Measurements from ENCODE around the gene ZWINT.

ZWINT gene

DNA sequence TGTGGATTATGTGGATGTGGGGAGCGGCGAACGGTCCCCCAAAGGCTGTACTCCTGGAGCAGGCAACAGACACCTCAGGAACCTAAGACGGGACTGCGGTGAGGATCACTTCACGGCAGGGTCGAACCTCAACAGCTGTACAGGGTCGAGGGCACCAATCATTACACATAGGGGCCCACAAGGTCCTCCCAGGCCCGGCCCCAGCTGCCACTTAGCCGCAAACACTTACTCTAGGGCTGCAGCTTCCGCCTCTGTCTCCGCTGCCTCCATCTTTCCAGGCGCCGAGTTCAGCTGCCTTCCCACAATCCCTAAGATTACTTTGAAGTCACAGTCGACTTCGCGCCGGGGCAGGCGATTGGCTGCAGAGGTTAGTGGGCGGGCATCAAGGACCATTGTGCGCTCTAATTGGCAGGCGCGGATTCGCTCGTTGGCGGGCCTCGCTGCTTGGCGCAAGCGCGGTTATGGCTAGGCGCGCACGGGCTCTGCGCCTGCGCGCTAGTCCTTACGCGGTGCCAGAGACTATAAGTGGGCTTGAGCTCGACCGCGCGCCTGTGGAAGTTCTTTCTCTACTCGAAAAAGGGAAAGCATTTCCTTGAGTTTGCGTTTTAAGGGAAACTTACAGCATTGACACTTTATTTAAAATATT is at the start of gene ZWINT:
TSS of gene ZWINT (minus strand) at position 293 of the 646 bp plus-strand sequence. CDS start at position 270, 23 bp downstream.
- Histone ChIP-seq H3K79me2 (no peaks in the 10 kb centered on the region), H3K4me2 (ENCODE audit: low read length) (peak within 1 kb of the TSS; percentile 82), H3K36me3 (ENCODE audit: control insufficient read depth, insufficient read depth, low read length) (no peaks in the 10 kb centered on the region), H3K4me3 (ENCODE audit: low read depth, low read length) (peak within 1 kb of the TSS; percentile 84), H3K4me1 (no peaks in the 10 kb centered on the region), H2AFZ (peak within 1 kb of the TSS; percentile 74), H3K27ac (peak within 1 kb of the TSS; percentile 40), H3K27me3 (ENCODE audit: control insufficient read depth, insufficient read depth, low read length) (no peaks in the 10 kb centered on the region), H3K9ac (no peak within 1 kb of the TSS), H3K9me3 (ENCODE audit: control insufficient read depth, low read length) (no peaks in the 10 kb centered on the region)
- TF ChIP-seq CTCF (IDR thresholded peaks at IDR 0.05): no peak

DNA sequence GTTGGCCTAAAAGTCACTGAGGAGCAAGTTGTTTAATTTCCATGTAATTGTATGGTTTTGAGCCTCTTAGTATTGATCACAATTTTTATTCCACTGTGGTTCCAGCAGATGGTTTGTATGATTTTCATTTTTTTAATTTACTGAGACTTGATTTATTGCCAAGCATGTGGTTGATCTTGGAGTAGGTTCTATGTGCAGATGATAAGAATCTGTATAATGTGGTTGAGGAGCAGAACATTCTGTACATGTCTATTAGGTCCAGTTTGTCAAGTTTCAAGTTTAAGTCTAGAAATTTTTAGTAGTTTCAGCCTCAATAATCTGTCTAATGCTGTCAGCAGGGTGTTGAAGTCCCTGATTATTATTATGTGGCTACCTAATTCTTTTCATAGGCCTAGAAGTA is 22.7 kb upstream of the ZWINT start:
- no peaks in the 10 kb centered on the region for H3K36me3 ChIP-seq (ENCODE audit: control insufficient read depth, insufficient read depth, low read length)
- no peaks in the 10 kb centered on the region for H3K79me2 ChIP-seq
- H2AFZ ChIP-seq: no peak overlapping the region
- TF ChIP-seq CTCF (IDR thresholded peaks at IDR 0.05): no peak
- no peaks in the 10 kb centered on the region for H3K4me1 ChIP-seq
- H3K4me2 ChIP-seq (ENCODE audit: low read length): no peak overlapping the region
- no peak overlapping the region for H3K27ac ChIP-seq
- no peaks in the 10 kb centered on the region for H3K9me3 ChIP-seq (ENCODE audit: control insufficient read depth, low read length)
- no peak overlapping the region for H3K9ac ChIP-seq
- H3K4me3 ChIP-seq (ENCODE audit: low read depth, low read length): no peak overlapping the region
- H3K27me3 ChIP-seq (ENCODE audit: control insufficient read depth, insufficient read depth, low read length): no peaks in the 10 kb centered on the region

DNA sequence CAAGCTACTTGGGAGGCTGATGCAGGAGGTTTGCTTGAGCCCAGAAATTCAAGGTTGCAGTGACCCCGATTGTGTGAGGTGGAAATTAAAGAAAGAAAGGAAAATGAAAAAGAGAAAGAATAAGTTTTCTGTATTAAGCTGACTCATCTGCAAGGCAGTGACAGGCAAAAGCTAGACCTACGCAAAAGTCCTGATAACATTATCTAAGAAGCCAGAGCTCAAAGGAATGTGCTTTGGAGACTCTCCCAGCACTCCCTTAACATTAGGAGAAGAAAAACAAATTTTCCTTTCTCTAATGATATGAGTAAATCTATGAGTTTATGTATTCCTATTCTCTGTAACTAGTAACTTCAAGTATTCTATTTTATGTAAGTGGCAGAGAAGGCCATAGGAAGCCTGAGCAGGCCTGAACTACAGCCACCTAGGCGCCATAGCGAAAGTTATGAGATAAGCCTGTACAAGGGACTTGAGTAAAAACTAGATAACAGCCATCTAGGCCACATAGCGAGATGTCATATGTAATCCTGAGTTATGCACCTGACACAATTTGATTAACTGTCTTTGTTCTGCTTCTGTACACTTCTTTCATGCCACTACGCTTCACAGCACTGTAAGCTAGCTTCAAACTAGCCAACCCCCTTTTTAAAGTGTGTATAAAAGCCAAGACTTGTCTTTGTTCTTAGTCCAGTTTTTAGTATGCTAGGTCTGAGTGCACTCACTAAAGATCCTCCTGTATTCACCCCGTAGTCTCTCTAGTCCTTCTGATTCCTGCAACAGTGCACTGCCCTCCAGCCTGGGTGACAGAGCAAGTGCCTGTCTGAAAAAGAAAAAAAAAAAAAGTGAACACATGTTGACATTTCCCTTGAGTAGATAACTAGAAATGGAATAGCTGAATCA is 9.4 kb upstream of the ZWINT start:
- Histone ChIP-seq H3K36me3 (ENCODE audit: control insufficient read depth, insufficient read depth, low read length) (no peaks in the 10 kb centered on the region), H3K27ac (no peak overlapping the region), H3K27me3 (ENCODE audit: control insufficient read depth, insufficient read depth, low read length) (no peaks in the 10 kb centered on the region), H3K9ac (no peak overlapping the region), H2AFZ (no peak overlapping the region), H3K9me3 (ENCODE audit: control insufficient read depth, low read length) (no peaks in the 10 kb centered on the region), H3K4me2 (ENCODE audit: low read length) (no peak overlapping the region), H3K79me2 (no peaks in the 10 kb centered on the region), H3K4me1 (no peaks in the 10 kb centered on the region), H3K4me3 (ENCODE audit: low read depth, low read length) (no peak overlapping the region)
- TF ChIP-seq CTCF (IDR thresholded peaks at IDR 0.05): no peak

DNA sequence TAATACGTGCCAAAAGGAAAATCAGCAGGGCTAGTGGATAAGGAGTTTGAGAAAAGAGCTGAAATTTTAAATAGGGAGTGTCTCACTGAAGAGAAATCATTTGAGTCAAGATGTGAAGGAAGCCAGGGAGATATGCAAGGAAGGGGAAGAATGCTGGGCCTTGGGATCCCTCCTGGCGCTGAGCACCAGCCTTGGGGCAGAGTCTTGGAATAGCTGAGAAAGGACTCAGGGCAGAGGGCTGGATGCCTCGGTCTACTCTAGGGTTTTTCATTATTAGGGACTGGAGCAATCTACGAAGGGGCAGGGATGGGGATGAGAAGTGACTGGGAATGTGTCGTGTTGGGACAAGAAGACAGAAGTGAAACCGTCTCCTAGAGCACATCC is 484 bp downstream of the ZWINT start:
- Histone ChIP-seq H3K9ac (no peak overlapping the region), H2AFZ (peak overlapping the region; percentile 74), H3K4me3 (ENCODE audit: low read depth, low read length) (peak overlapping the region; percentile 84), H3K9me3 (ENCODE audit: control insufficient read depth, low read length) (no peaks in the 10 kb centered on the region), H3K4me2 (ENCODE audit: low read length) (peak overlapping the region; percentile 82), H3K4me1 (no peaks in the 10 kb centered on the region), H3K27me3 (ENCODE audit: control insufficient read depth, insufficient read depth, low read length) (no peaks in the 10 kb centered on the region), H3K36me3 (ENCODE audit: control insufficient read depth, insufficient read depth, low read length) (no peaks in the 10 kb centered on the region), H3K79me2 (no peaks in the 10 kb centered on the region), H3K27ac (no peak overlapping the region)
- no peak for TF ChIP-seq CTCF (IDR thresholded peaks at IDR 0.05)

Data from parathyroid adenoma (tissue), 2 donors.